GM18505 (cell line): ENCODE measurements around the gene IGF1.
"Not testable (repeated sequence)": the region's sequence is repeated elsewhere in the genome, so short reads cannot be mapped to it uniquely, and the experiment has no call there.

ENCODE experiments used
- ATAC-seq: cut with Tn5 transposase; IDR thresholded peaks from one replicate; pipeline ENCODE4 v1.9.1; 2021; ENCODE audit not compliant: unreplicated experiment
- POLR2A ChIP-seq: IDR thresholded peaks from 4 replicates; pipeline ENCODE4 v1.6.1; 2011; ENCODE audit warnings: borderline replicate concordance; ENCODE audit not compliant: insufficient read depth, insufficient read length; ENCODE audit errors: extremely low read depth

The IGF1 gene

GRCh38 chr12:102462386-102462785 is 18.0 kb downstream of the IGF1 start:
- TF ChIP-seq POLR2A = no peak
- no peak for ATAC-seq

DNA sequence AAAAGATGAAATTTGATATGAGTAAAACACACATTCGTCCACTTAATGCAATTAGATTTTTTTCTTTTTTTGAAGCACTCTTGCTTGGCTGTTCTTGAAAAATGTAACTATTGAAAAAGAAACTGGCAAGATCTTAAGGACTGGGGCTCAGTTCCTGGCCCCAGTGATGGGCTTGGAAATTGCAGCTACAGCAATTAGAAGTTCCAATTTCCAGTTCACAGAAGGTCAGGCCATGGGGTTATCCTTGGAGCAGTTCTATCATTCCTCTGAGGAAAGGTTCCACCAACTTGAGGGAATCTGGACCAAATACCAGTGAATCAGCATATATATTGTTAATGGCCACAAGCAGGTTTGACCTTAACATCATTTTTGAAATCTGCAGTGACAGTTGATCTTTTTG is 18.9 kb downstream of the IGF1 start:
- TF ChIP-seq POLR2A = no peak
- no peak for ATAC-seq

- no peak for ATAC-seq
- TF ChIP-seq POLR2A = no peak
Observed at GRCh38 chr12:102459314-102459713, 21.0 kb downstream of the IGF1 start.

- no peak for ATAC-seq
- no peak for TF ChIP-seq POLR2A
Observed at GRCh38 chr12:102454808-102455760, 25.3 kb downstream of the IGF1 start.

- TF ChIP-seq POLR2A = no peak
- no peak for ATAC-seq
Observed at GRCh38 chr12:102454330-102454729, 26.0 kb downstream of the IGF1 start.

- ATAC-seq = no peak
- TF ChIP-seq POLR2A = no peak
Observed at GRCh38 chr12:102452605-102453004, 27.8 kb downstream of the IGF1 start.

- not testable (repeated sequence) for ATAC-seq
Observed at GRCh38 chr12:102449018-102449417, 31.3 kb downstream of the IGF1 start.

- not testable (repeated sequence) for ATAC-seq
Observed at GRCh38 chr12:102447426-102447825, 32.9 kb downstream of the IGF1 start.

GRCh38 chr12:102444707-102445106 is 35.7 kb downstream of the IGF1 start:
- ATAC-seq = no peak
- no peak for TF ChIP-seq POLR2A

DNA sequence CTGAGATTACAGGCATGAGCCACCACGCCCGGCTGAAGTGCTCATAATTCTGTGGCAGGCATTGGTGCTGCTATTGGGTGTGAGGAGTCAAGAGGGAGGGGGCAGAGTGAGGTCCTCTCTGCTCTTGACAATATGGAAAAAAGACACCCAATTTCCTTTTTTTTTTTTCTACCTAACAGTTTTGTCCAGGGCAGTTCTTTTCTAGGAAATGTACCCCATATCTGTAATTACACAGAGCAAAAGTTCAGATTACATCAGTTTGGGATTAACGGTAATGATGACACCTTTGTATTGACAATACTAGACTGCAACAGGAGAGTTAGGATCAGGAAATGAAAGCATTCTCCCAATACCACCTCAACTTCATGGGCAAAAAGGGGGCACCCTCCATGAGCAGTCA is 36.3 kb downstream of the IGF1 start:
- TF ChIP-seq POLR2A = no peak
- ATAC-seq = no peak

- TF ChIP-seq POLR2A = no peak
- ATAC-seq = no peak
Observed at GRCh38 chr12:102441077-102441596, 39.2 kb downstream of the IGF1 start.

- no peak for ATAC-seq
- no peak for TF ChIP-seq POLR2A
Observed at GRCh38 chr12:102439426-102440405, 40.6 kb downstream of the IGF1 start.

DNA sequence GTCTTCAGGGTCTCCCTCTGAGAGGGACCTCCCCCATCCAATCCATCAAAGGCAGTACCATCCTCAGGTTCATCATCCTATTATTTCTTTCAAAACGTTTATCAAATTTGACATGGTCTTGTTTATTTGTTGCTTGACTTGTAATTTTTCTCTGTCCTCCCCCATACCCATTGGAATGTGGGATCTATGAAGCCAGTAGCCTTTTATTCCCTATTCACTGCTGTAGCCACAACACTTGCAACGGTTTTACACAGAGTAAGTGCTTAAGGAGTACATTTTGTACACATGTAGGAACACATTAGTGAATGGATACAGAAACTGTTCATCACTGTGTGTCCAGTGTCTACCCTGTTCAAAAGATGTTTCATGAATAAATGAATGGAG is 41.5 kb downstream of the IGF1 start:
- no peak for TF ChIP-seq POLR2A
- no peak for ATAC-seq
